AG09309 (cell line): Measurements from ENCODE around the gene VPS26C.

Experiments
- DNase-seq: peaks from one replicate; pipeline ENCODE4 v3.0.0-alpha.2; 2010; ENCODE audit warnings: low read depth
- H3K4me3 ChIP-seq: 2 replicates; pipeline ENCODE4 v1.5.1; 2011; ENCODE audit warnings: mild to moderate bottlenecking, low read depth, low read length, moderate library complexity; ENCODE audit not compliant: control insufficient read depth
- TF ChIP-seq, protein P1 (sequence below): IDR thresholded peaks from 2 replicates; pipeline ENCODE4 v1.5.1; 2011; ENCODE audit warnings: mild to moderate bottlenecking, low read depth, low read length, inconsistent platforms; ENCODE audit not compliant: insufficient read depth, control insufficient read depth; ENCODE audit errors: missing control alignments

VPS26C gene

DNA sequence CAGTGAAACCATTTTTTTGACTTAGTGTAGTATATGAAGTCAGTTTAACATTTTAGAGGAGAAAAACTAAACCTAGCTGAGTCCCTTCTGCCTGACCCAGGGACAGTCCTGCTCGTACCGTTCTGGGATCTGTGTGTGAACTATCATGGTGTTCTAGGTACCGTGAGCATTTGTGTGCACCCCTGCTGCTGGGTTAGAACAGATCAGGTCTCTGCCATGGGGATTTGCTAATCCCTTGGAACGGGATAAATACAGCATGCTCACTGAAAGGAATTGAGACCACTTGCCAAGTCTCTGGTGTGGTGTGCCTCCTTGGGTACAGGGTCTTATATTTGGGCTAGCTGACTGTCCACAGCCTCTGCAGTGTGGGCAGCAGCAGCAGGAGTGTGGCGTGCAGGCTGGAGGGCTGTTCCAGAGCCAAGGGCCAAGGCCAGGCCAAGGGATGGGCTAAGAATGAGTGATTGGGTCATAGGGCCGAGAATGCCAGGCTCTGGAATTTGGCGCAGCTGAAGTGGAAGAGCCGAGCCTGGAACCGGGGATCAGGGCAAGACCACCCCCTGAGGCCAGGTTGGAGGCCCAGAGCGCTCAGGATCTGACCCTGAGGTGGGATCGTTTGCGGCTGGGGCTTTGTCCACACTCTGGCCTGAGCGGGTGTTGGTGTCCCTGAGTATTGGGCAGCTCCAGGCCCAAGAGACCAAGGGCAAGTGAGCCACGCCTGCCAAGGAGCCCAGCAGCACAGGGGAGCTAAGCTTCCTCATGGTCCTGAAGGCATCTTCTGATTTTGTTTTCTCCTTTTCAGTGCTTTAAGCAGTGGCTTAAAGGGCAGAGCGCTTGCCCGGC is 66.3 kb downstream of the VPS26C start:
- DNase-seq: no peak
- no peak overlapping the region for H3K4me3 ChIP-seq
- TF ChIP-seq, protein P1, sequence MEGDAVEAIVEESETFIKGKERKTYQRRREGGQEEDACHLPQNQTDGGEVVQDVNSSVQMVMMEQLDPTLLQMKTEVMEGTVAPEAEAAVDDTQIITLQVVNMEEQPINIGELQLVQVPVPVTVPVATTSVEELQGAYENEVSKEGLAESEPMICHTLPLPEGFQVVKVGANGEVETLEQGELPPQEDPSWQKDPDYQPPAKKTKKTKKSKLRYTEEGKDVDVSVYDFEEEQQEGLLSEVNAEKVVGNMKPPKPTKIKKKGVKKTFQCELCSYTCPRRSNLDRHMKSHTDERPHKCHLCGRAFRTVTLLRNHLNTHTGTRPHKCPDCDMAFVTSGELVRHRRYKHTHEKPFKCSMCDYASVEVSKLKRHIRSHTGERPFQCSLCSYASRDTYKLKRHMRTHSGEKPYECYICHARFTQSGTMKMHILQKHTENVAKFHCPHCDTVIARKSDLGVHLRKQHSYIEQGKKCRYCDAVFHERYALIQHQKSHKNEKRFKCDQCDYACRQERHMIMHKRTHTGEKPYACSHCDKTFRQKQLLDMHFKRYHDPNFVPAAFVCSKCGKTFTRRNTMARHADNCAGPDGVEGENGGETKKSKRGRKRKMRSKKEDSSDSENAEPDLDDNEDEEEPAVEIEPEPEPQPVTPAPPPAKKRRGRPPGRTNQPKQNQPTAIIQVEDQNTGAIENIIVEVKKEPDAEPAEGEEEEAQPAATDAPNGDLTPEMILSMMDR: no peak

DNA sequence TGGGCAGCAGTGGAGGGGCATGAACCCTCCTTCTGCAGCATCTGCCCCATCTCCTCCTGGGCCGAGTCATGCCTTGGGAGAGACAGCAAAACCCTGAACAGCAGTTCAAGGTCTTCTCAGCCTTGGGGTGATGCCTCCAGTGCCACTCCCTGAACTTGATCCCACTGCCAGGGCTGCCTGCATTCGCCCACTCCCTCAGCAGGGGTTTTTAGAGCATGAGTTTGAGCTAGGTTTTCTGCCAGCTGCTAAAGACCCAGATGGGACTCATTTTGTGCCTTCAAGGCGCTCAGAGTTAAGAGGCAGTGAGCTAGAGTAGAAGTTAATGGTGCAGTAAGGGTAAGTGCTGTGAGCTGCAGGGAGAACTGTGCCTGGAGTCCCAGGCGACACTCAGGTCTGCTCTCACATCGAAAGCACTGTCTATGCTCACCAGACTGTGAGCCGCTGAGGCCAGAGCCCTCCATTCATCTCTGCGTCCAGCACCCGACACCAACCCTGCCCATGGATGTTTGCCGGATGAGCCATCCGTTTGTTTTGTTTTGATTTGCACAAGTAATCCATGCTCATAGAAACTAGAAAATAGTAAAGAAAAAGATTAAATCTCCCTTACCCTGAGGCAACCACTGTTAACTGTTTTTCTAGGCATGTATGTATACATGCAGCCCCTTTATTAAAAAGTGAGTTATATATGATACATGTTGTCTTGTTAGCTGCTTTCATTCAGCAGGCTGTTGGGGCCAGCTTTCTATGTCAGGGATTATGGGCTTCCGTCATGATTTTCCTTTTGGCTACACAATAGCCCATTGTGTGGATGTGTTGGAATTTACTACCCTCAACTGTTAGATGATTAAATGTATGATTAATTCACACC is 67.8 kb downstream of the VPS26C start:
- H3K4me3 ChIP-seq: no peak overlapping the region
- DNase-seq: no peak
- TF ChIP-seq, protein P1: no peak

DNA sequence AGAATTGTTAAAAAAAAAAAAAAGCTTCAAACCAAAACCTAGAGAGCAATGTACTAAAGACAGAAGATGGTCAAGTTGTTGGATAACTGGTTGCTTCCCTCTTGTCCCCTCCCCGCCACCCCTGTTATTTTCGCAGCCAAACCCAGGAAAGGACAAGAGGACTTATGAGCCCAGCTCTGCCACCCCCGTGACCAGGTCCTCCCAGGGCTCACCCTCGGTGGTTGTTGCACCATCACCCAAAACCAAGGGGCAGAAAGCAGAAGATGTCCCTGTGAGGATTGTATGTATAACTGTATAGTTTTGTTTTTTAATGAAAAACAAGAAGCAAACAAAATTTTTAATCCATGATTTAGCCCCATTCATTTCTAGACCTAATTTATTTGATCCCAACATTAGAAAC is 69.4 kb downstream of the VPS26C start:
- DNase-seq: no peak
- TF ChIP-seq, protein P1: no peak
- H3K4me3 ChIP-seq: no peak overlapping the region

DNA sequence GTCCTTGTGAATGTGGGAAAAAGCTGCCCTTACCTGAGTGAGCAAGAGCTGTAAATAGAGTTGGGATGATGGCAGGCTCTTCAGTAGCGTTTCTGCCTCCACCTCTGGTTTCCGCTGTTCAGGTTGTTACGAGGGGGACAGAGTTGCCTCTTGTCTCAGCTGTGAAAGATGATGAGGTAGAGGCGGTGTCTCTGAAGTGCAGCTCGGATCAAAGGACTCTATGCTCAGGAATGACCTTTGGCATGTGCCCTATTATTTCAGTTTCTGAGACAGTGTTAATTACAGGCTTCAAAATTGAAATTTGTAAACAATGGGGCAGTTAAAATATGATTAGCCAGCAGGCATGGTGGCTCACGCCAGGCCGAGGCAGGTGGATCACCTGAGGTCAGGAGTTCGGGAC is 70.3 kb downstream of the VPS26C start:
- TF ChIP-seq, protein P1: no peak
- no peak for DNase-seq
- H3K4me3 ChIP-seq: no peak overlapping the region

DNA sequence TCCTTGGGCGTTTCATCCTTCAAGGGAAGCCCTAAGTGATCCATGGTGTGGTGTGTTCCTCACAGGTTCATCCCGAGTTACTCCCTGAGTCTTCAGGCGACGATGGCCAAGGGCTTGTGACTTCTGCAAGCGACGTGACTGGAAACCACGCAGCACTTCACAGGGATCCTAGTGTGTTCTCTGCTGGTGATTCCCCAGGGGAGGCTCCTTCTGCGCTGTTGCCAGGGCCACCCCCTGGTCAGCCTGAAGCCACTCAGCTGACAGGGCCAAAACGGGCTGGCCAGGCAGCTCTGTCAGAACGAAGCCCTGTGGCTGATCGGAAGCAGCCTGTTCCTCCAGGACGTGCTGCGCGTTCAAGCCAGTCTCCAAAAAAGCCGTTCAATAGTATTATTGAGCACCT is 71.5 kb downstream of the VPS26C start:
- TF ChIP-seq, protein P1: no peak
- no peak overlapping the region for H3K4me3 ChIP-seq
- no peak for DNase-seq

DNA sequence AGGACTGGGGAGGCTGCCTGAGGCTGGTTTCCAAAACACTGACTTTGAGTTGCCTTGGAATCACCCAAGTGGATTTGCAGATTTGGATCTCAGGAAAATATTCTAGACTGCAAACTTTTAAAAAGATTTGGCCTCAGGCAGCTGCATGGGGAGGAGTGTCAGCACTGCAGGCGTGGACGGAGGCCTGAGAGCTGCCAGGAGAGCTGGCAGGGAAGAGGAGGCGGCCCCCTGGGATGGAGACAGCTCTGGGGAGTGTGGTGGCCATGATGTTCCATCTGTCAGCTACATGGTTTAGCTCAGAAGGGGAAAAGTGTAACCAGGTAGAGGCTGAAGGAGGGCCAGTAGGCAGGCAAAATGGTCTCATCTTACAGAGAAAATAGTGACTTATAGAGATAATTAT is 72.1 kb downstream of the VPS26C start:
- no peak overlapping the region for H3K4me3 ChIP-seq
- TF ChIP-seq, protein P1: no peak
- no peak for DNase-seq
